Endothelial cell of umbilical vein (primary cell): Measurements from ENCODE around the gene GRAMD1B. TPM values are rescaled to one million over a fixed set of nuclear protein-coding genes. Genes with fewer than 3 reads are reported as not detected.

ENCODE experiments used
- BruUV-seq: library from RNA; stranded (reverse); fragments of 400-500 nt; replicated peaks from 2 replicates; lab custom pipeline; 2021; lab: Mats Ljungman, UMichigan
- CTCF ChIA-PET: fragments of 300-600, 350-600 bp; sonication (Branson Sonifier 250); formaldehyde crosslinking; loops from one replicate; lab custom pipeline; 2021; ENCODE audit warnings: antibody characterized with exemption, inconsistent platforms; lab: Charles Lee
- POLR2A ChIA-PET: fragments of 300-600, 350-600 bp; sonication (Branson Sonifier 250); formaldehyde crosslinking; loops from one replicate; lab custom pipeline; 2021; ENCODE audit warnings: antibody characterized with exemption, inconsistent platforms; lab: Charles Lee
- DNase-seq: peaks from one replicate; pipeline ENCODE4 v3.0.0-alpha.2; 2011; ENCODE audit warnings: low read depth, low spot score
- FAIRE-seq: peaks from 2 replicates; lab custom pipeline; 2011; peaks lifted over from hg19 to GRCh38; lab: Jason Lieb, UNC
- H2AFZ ChIP-seq: 2 replicates; pipeline ENCODE4 v1.6.0; 2012; ENCODE audit warnings: low read depth, low read length, control low read depth, inconsistent platforms
- H3K27ac ChIP-seq: 2 replicates; pipeline ENCODE4 v1.5.1; 2011; ENCODE audit warnings: low read depth, mild to moderate bottlenecking, control low read depth, low read length, moderate library complexity; ENCODE audit not compliant: insufficient read depth
- H3K27me3 ChIP-seq, 2 experiments: 2 replicates each; pipeline versions ENCODE4 v1.6.0 to v1.6.1; 2011; ENCODE audit warnings: low read length in 2 of 2, mixed read lengths in 1 of 2; ENCODE audit not compliant: control insufficient read depth in 2 of 2, insufficient read depth in 2 of 2
- H3K36me3 ChIP-seq, 2 experiments: 2 replicates in 1 of 2; 3 replicates in 1 of 2; pipeline ENCODE4 v1.5.1; 2011; ENCODE audit warnings: low read length in 2 of 2, mild to moderate bottlenecking in 1 of 2, moderate library complexity in 1 of 2; ENCODE audit not compliant: control insufficient read depth in 2 of 2, insufficient read depth in 2 of 2; ENCODE audit errors: extremely low read depth in 1 of 2
- H3K4me1 ChIP-seq: 3 replicates; pipeline ENCODE4 v1.5.1; 2011; ENCODE audit warnings: mild to moderate bottlenecking, low read length; ENCODE audit not compliant: control insufficient read depth, insufficient read depth; ENCODE audit errors: extremely low read depth
- H3K4me2 ChIP-seq: 2 replicates; pipeline ENCODE4 v1.6.1; 2011; ENCODE audit warnings: low read length, control low read depth, mixed read lengths; ENCODE audit not compliant: insufficient read depth
- H3K4me3 ChIP-seq, 3 experiments: fragments of 200-600 bp in 1 of 3; sonication (generic), shearing (Covaris generic) in 1 of 3; replicated peaks in 1 of 3; 2 replicates each; pipeline ENCODE4 v1.5.1; 2011 to 2016; ENCODE audit warnings: control low read depth in 3 of 3, low read length in 3 of 3, mild to moderate bottlenecking in 2 of 3, inconsistent platforms in 1 of 3, low read depth in 1 of 3, moderate library complexity in 1 of 3; ENCODE audit not compliant: insufficient read depth in 1 of 3
- H3K79me2 ChIP-seq: 2 replicates; pipeline ENCODE4 v1.6.0; 2012; ENCODE audit warnings: low read length, inconsistent platforms; ENCODE audit not compliant: control insufficient read depth, insufficient read depth
- H3K9ac ChIP-seq: replicated peaks from 2 replicates; pipeline ENCODE3; 2011; ENCODE audit warnings: low read length, control low read depth; ENCODE audit not compliant: insufficient read depth; ENCODE audit errors: extremely low read depth
- H3K9me1 ChIP-seq: replicated peaks from 3 replicates; pipeline ENCODE4 v1.6.0; 2011; ENCODE audit warnings: mild to moderate bottlenecking, low read length; ENCODE audit not compliant: control insufficient read depth, insufficient read depth; ENCODE audit errors: extremely low read depth
- H3K9me3 ChIP-seq: replicated peaks from 2 replicates; pipeline ENCODE4 v1.5.1; 2012; ENCODE audit warnings: low read length, inconsistent platforms; ENCODE audit not compliant: control insufficient read depth, insufficient read depth
- H4K20me1 ChIP-seq: replicated peaks from 2 replicates; pipeline ENCODE3; 2011; ENCODE audit warnings: mild to moderate bottlenecking, low read length; ENCODE audit not compliant: control insufficient read depth, insufficient read depth; ENCODE audit errors: extremely low read depth
- EZH2 ChIP-seq: IDR thresholded peaks from 2 replicates; pipeline ENCODE4 v1.6.1; 2012; ENCODE audit warnings: borderline replicate concordance, low read depth, mild to moderate bottlenecking, moderate library complexity, low read length, inconsistent platforms; ENCODE audit not compliant: severe bottlenecking
- FOS ChIP-seq: IDR thresholded peaks from 2 replicates; pipeline ENCODE4 v1.6.1; 2011; ENCODE audit warnings: mild to moderate bottlenecking, low read length, moderate library complexity, borderline replicate concordance; ENCODE audit not compliant: insufficient read depth
- GATA2 ChIP-seq: IDR thresholded peaks from 2 replicates; pipeline ENCODE4 v1.7.0; 2011; ENCODE audit warnings: low read depth, mild to moderate bottlenecking, moderate library complexity, mixed read lengths, low read length; ENCODE audit not compliant: insufficient read length, insufficient read depth
- JUN ChIP-seq: IDR thresholded peaks from 2 replicates; pipeline ENCODE4 v1.6.1; 2011; ENCODE audit warnings: borderline replicate concordance, low read depth; ENCODE audit not compliant: insufficient read length, insufficient read depth
- MAX ChIP-seq: IDR thresholded peaks from 2 replicates; pipeline ENCODE4 v1.6.1; 2011; ENCODE audit not compliant: insufficient read depth, insufficient read length
- MYC ChIP-seq: IDR thresholded peaks from one replicate; pipeline ENCODE4 v1.6.1; 2011; ENCODE audit warnings: mild to moderate bottlenecking, low read depth, low read length
- POLR2A ChIP-seq: IDR thresholded peaks from 2 replicates; pipeline ENCODE4 v1.6.1; 2012; ENCODE audit warnings: low read depth, mild to moderate bottlenecking, control low read depth, low read length
- POLR2AphosphoS5 ChIP-seq: IDR thresholded peaks from 2 replicates; pipeline ENCODE4 v1.6.1; 2012; ENCODE audit warnings: low read depth, mild to moderate bottlenecking, control low read depth, low read length, moderate library complexity; ENCODE audit not compliant: insufficient read depth
- dilution Hi-C: fragments of 300-500 bp; cut with MboI; formaldehyde crosslinking; loops from one replicate; pipeline ENCODE4 v1.15.0; 2019; ENCODE audit warnings: low sequenced_read_pairs; ENCODE audit not compliant: extremely low pct_ligation_motif_present
- intact Hi-C: fragments of 100-400 bp; cut with micrococcal nuclease; formaldehyde crosslinking; loops from one replicate; pipeline ENCODE4 v1.10.0; 2022
- polyA plus RNA-seq, 4 experiments: library from polyadenylated mRNA; depleted of rRNA in 3 of 4; stranded (reverse) in 3 of 4; unstranded in 1 of 4; fragments of >200 nt; gene quantifications; 2 replicates each; pipeline versions ENCODE4 v1.2.1 to v1.2.3, GENCODE V29; 2011 to 2012; ENCODE audit warnings: missing spikeins in 1 of 4
- total RNA-seq: library from RNA; stranded (reverse); gene quantifications from 2 replicates; pipeline ENCODE4 v1.2.3, GENCODE V29; 2021
- TF ChIP-seq, protein P1 (sequence below), 2 donors: IDR thresholded peaks; 1 replicate in 1 of 2; 2 replicates in 1 of 2; pipeline ENCODE4 v1.5.1; 2011; ENCODE audit warnings: low read length in 2 of 2, mild to moderate bottlenecking in 2 of 2, moderate library complexity in 2 of 2, control low read depth in 1 of 2, inconsistent platforms in 1 of 2, low read depth in 1 of 2; ENCODE audit not compliant: insufficient read depth in 1 of 2; ENCODE audit errors: extremely low read depth in 1 of 2

The GRAMD1B gene
- total and polyA plus RNA-seq, 2 donors (not counting 3 experiments of a cell fraction or from before 2014, with no cell fraction given): 5.1 to 11.1 TPM

DNA sequence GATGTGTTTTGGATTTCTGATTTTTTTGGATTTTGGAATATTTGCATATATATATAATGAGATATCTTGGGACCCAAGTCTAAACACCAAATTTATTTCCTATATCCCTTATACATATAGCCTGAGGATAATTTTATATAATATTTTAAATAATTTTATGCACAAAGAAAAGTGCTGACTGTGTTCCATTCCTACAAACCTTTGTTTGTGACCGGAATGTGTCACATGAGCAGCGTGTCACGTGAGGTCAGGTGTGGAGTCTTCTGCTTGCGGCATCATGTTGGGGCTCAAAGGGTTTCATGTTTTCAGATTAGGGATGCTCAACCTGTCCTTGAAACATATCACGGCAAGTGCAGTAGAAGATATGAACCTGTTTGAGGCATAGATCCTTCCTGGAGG lies 158.8 kb downstream of the GRAMD1B start:
- Histone ChIP-seq H4K20me1 (no peaks in the 10 kb centered on the region), H3K4me2 (no peak overlapping the region), H3K27ac (no peak overlapping the region), H2AFZ (no peak overlapping the region), H3K9me1 (no peaks in the 10 kb centered on the region), H3K79me2 (no peaks in the 10 kb centered on the region), H3K27me3 (no peaks in the 10 kb centered on the region), H3K4me3 (no peak overlapping the region), H3K9ac (no peak overlapping the region), H3K9me3 (no peaks in the 10 kb centered on the region), H3K36me3 (no peaks in the 10 kb centered on the region), H3K4me1 (peaks cover 21% of the 10 kb centered on the region)
- ChIA-PET CTCF (interaction anchor here (3.7 kb wide), 1 partner anchor 8 kb away, joined by 46 read pairs; no protein-coding TSS in a partner anchor), POLR2A (no interaction called here)
- FAIRE-seq (no peak), DNase-seq (no peak)
- no peak for TF ChIP-seq POLR2AphosphoS5
- TF ChIP-seq POLR2A: no peak
- no peak for TF ChIP-seq JUN
- no peak for TF ChIP-seq GATA2
- no peak for TF ChIP-seq EZH2
- TF ChIP-seq MAX: no peak
- no peak for TF ChIP-seq MYC
- TF ChIP-seq, protein P1, sequence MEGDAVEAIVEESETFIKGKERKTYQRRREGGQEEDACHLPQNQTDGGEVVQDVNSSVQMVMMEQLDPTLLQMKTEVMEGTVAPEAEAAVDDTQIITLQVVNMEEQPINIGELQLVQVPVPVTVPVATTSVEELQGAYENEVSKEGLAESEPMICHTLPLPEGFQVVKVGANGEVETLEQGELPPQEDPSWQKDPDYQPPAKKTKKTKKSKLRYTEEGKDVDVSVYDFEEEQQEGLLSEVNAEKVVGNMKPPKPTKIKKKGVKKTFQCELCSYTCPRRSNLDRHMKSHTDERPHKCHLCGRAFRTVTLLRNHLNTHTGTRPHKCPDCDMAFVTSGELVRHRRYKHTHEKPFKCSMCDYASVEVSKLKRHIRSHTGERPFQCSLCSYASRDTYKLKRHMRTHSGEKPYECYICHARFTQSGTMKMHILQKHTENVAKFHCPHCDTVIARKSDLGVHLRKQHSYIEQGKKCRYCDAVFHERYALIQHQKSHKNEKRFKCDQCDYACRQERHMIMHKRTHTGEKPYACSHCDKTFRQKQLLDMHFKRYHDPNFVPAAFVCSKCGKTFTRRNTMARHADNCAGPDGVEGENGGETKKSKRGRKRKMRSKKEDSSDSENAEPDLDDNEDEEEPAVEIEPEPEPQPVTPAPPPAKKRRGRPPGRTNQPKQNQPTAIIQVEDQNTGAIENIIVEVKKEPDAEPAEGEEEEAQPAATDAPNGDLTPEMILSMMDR (IDR thresholded peaks at IDR 0.05; ENCODE audit: extremely low read depth in 1 of 2, insufficient read depth in 1 of 2, low read depth in 1 of 2, low read length in 2 of 2): no peak
- TF ChIP-seq FOS: no peak
- dilution Hi-C loops: no loop called here
- BruUV-seq: no TSS peak
- intact Hi-C loops: no loop called here
